Measurements from ENCODE around the gene THAP2. TPM values are rescaled to one million over a fixed set of nuclear protein-coding genes. Genes with fewer than 3 reads are reported as not detected.
A peak's percentile ranks its signal among the peaks of the same experiment; 100 is the strongest.

The THAP2 gene
- total and polyA plus RNA-seq, 7 experiments from 2014 or later: 4.9 to 21.7 (median 14.0) TPM

DNA sequence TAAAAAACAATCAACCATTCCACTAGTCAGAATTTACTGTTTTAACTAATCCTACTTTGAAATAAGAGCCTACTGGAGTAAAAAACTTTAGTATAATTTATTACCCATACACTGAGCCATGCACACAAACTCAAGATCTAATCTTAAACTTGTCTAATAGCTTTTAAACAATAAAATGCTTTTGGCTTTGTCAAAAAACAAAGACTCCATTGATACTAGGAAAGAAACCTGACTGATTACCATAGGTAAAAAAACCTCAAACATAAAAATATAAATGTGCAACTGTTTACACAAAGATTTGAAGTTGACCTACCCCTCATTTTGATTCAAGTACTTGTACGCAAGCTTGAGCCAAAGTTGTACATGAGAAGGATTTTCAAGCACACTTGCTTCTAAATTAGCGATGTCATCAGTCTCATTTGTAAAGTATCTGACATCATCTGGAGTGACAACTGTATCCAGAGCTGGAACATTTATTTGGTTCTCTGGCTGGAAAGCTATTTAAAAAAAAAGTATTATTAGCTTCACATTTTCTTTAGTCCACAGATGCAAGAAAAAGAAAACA, 36.6 kb upstream of the THAP2 start:
- peak overlapping the region in 1 of 9 donors; percentile 0 for H3K27ac Mint-ChIP-seq
- H3K9me3 Mint-ChIP-seq: no peaks in the 10 kb centered on the region
- H3K27me3 Mint-ChIP-seq: no peaks in the 10 kb centered on the region
- no peaks in the 10 kb centered on the region for H3K9me3 ChIP-seq (ENCODE audit: control insufficient read depth in 2 of 3, low read length in 3 of 3)
- peaks cover 0 to 6% of the 10 kb centered on the region in 2 donors for H3K4me1 ChIP-seq (ENCODE audit: control insufficient read depth in 2 of 2, insufficient read depth in 2 of 2, low read length in 2 of 2)
- no peaks in the 10 kb centered on the region for H3K27me3 ChIP-seq (ENCODE audit: control insufficient read depth in 2 of 2, insufficient read depth in 2 of 2, low read length in 2 of 2)
- no peak overlapping the region for H3K4me3 ChIP-seq (ENCODE audit: low read length)
- peaks cover 13 to 49% (median 24%) of the 10 kb centered on the region in 5 donors for H3K36me3 Mint-ChIP-seq
- H3K4me1 Mint-ChIP-seq: peaks cover 8 to 29% (median 15%) of the 10 kb centered on the region in 7 donors
- POLR2A ChIA-PET: interaction anchor here (0.6 to 3.1 kb wide), 3 partner anchors 36 to 1299 kb away, joined by 3 to 16 read pairs (median 4); partner anchors contain the start of genes THAP2 and ZFC3H1
- H3K27ac ChIP-seq (ENCODE audit: low read depth, low read length): no peak overlapping the region
- intact Hi-C loops (cut with micrococcal nuclease): loop anchor here (2.0 to 5.0 kb wide), 3 partner anchors 15 to 35 kb away; partner anchors contain the start of genes THAP2 (in 1 of the 2) and ZFC3H1 (in 1 of the 2)
- no peak overlapping the region for H3K4me3 Mint-ChIP-seq
- DNase-seq (no peak), ATAC-seq (no peak)
- H3K36me3 ChIP-seq (ENCODE audit: control insufficient read depth in 2 of 3, insufficient read depth in 3 of 3, low read length in 3 of 3): peaks cover 27 to 88% (median 47%) of the 10 kb centered on the region in 3 experiments
- CTCF ChIA-PET: interaction anchor here (0.5 to 2.1 kb wide), 4 partner anchors 9 to 254 kb away, joined by 3 to 6 read pairs (median 4); no protein-coding TSS in a partner anchor

DNA sequence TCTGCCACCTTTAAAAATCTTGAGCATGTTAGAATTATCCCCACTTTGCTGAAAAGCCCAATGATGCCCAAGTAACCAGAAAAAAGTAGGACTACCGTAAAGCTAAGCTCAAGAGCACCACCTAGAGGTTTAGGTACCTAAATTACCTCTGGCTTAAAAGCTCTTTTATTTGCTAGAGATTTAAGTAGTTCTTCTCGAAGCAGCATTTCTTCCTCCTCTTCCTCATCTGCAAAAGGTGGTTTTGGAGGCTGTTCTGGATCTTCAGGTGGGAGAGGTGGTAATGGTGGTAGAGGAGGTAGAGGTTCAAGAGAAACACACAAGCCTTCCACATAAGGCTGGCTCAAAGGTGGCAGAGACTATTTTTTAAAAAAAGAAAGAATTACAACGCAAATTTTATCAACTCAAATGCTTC, 27.4 kb upstream of the THAP2 start:
- no peak overlapping the region for H3K4me3 Mint-ChIP-seq

DNA sequence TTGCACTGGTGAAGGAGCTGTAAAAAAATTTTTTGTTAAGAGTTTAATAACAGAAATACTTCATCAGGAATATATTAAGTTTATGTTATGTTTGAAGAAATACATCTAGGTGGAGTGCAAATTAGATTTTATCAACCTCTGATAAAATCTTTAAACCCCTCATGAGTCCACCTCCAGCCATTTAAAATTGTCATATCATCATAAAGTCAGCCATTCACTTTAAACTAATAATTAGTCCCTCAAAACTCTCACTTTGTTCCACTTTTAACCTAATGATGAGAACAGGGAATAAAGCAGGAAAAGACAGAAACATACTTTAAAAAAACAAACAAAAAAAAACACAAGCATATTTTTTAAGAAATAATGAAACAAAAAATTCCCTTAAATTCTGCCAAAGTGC, 25.6 kb upstream of the THAP2 start:
- Histone ChIP-seq H3K27me3 (ENCODE audit: control insufficient read depth in 2 of 2, insufficient read depth in 2 of 2, low read length in 2 of 2) (no peaks in the 10 kb centered on the region), H3K4me3 (ENCODE audit: low read length) (no peak overlapping the region), H3K36me3 (ENCODE audit: control insufficient read depth in 2 of 3, insufficient read depth in 3 of 3, low read length in 3 of 3) (peaks cover 20 to 57% (median 56%) of the 10 kb centered on the region in 3 experiments), H3K9me3 (ENCODE audit: control insufficient read depth in 2 of 3, low read length in 3 of 3) (no peaks in the 10 kb centered on the region), H3K27ac (ENCODE audit: low read depth, low read length) (no peak overlapping the region), H3K4me1 (ENCODE audit: control insufficient read depth in 2 of 2, insufficient read depth in 2 of 2, low read length in 2 of 2) (no peaks in the 10 kb centered on the region)
- Mint-ChIP-seq H3K4me3 (no peak overlapping the region), H3K27me3 (no peaks in the 10 kb centered on the region), H3K9me3 (no peaks in the 10 kb centered on the region), H3K36me3 (peaks cover 5 to 32% (median 24%) of the 10 kb centered on the region in 5 donors), H3K4me1 (peaks cover 2 to 20% (median 15%) of the 10 kb centered on the region in 7 donors), H3K27ac (peak overlapping the region in 7 of 9 donors; percentile 19 to 56 (median 51))
- DNase-seq (no peak), ATAC-seq (no peak)
- POLR2A ChIA-PET: no interaction called here
- CTCF ChIA-PET: interaction anchor here (0.9 kb wide), 1 partner anchor 106 kb away, joined by 3 read pairs; no protein-coding TSS in a partner anchor
- intact Hi-C loops (cut with micrococcal nuclease): no loop called here

More for the DNA sequence above, 27.4 kb upstream of the THAP2 start:
- Mint-ChIP-seq H3K4me1 (peaks cover 0 to 18% (median 12%) of the 10 kb centered on the region in 7 donors), H3K36me3 (peaks cover 4 to 36% (median 24%) of the 10 kb centered on the region in 5 donors), H3K27ac (peak overlapping the region in 8 of 9 donors; percentile 8 to 91 (median 59)), H3K9me3 (no peaks in the 10 kb centered on the region), H3K27me3 (no peaks in the 10 kb centered on the region)
- ChIA-PET POLR2A (interaction anchor here (0.7 to 1.2 kb wide), 4 partner anchors 10 to 111 kb away, joined by 3 to 5 read pairs (median 4); partner anchors contain the start of genes THAP2 and ZFC3H1), CTCF (interaction anchor here (0.5 to 1.9 kb wide), 20 partner anchors 9 to 693 kb away, joined by 3 to 19 read pairs (median 4); partner anchors contain the start of genes THAP2 and ZFC3H1)
- ATAC-seq (peak; percentile 84), DNase-seq (peak in 7 of 9 donors; percentile 27 to 65 (median 58))
- Histone ChIP-seq H3K27me3 (ENCODE audit: control insufficient read depth in 2 of 2, insufficient read depth in 2 of 2, low read length in 2 of 2) (no peaks in the 10 kb centered on the region), H3K9me3 (ENCODE audit: control insufficient read depth in 2 of 3, low read length in 3 of 3) (no peaks in the 10 kb centered on the region), H3K36me3 (ENCODE audit: control insufficient read depth in 2 of 3, insufficient read depth in 3 of 3, low read length in 3 of 3) (peaks cover 27 to 63% (median 57%) of the 10 kb centered on the region in 3 experiments), H3K27ac (ENCODE audit: low read depth, low read length) (no peak overlapping the region), H3K4me1 (ENCODE audit: control insufficient read depth in 2 of 2, insufficient read depth in 2 of 2, low read length in 2 of 2) (no peaks in the 10 kb centered on the region), H3K4me3 (ENCODE audit: low read length) (no peak overlapping the region)
- intact Hi-C loops (cut with micrococcal nuclease): loop anchor here (1.0 to 2.0 kb wide), 7 partner anchors 9 to 1758 kb away; partner anchors contain the start of gene ZFC3H1 (in 2 of the 2)

DNA sequence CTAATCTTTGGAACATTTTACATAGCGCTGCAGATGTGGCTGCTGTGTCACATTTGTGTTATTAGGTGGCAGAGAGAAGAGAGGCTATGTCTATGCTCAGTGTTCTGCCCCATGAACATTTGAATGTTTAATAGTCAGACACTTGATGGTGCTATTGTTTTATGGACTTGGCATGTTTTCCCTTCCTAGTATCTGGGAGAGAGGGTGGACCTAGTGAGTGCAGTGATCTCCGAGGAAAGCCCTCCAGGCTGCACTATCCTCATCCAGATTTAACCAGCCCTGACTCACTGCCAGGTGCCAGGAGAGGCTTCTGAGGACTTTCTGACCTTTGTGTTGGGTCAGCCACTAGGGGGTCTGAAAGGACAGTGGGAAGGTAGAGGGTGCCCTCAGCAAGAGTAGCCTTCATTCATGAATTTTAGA, 24.8 kb upstream of the THAP2 start:
- H3K27me3 ChIP-seq (ENCODE audit: control insufficient read depth in 2 of 2, insufficient read depth in 2 of 2, low read length in 2 of 2): no peaks in the 10 kb centered on the region
- no peak for DNase-seq
- Mint-ChIP-seq H3K4me3 (no peak overlapping the region), H3K36me3 (peaks cover 13 to 34% (median 28%) of the 10 kb centered on the region in 5 donors), H3K9me3 (no peaks in the 10 kb centered on the region), H3K27me3 (no peaks in the 10 kb centered on the region), H3K4me1 (peaks cover 10 to 28% (median 21%) of the 10 kb centered on the region in 7 donors), H3K27ac (peak overlapping the region in 6 of 9 donors; percentile 30 to 71 (median 53))
- no peaks in the 10 kb centered on the region for H3K4me1 ChIP-seq (ENCODE audit: control insufficient read depth in 2 of 2, insufficient read depth in 2 of 2, low read length in 2 of 2)
- H3K4me3 ChIP-seq (ENCODE audit: low read length): no peak overlapping the region
- H3K36me3 ChIP-seq (ENCODE audit: control insufficient read depth in 2 of 3, insufficient read depth in 3 of 3, low read length in 3 of 3): peaks cover 19 to 55% (median 54%) of the 10 kb centered on the region in 3 experiments
- CTCF ChIA-PET: no interaction called here
- ATAC-seq: peak; percentile 43
- no peak overlapping the region for H3K27ac ChIP-seq (ENCODE audit: low read depth, low read length)
- POLR2A ChIA-PET: no interaction called here
- H3K9me3 ChIP-seq (ENCODE audit: control insufficient read depth in 2 of 3, low read length in 3 of 3): no peaks in the 10 kb centered on the region
- intact Hi-C loops (cut with micrococcal nuclease): no loop called here

DNA sequence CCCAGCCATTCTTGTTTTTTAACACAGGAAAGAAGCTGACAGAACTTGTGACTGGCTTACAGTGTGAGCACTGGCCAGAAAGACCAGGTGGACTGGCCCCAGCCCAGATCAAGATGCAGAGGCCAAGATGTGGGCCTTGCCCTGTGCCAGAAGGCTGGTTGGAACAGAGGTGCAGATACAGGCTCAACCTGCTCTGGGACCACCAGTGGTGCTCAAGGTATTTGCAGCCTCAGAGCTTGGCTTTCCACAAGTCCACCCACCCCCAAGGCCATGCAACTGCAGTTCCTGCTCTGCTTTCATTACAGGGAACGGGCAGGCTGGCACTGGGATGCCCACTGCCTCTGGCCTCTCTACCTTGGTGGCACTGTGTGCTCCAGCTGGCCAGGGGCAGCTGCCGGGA, 23.8 kb upstream of the THAP2 start:
- Histone ChIP-seq H3K4me1 (ENCODE audit: control insufficient read depth in 2 of 2, insufficient read depth in 2 of 2, low read length in 2 of 2) (peaks cover 0 to 3% of the 10 kb centered on the region in 2 donors), H3K27me3 (ENCODE audit: control insufficient read depth in 2 of 2, insufficient read depth in 2 of 2, low read length in 2 of 2) (no peaks in the 10 kb centered on the region), H3K4me3 (ENCODE audit: low read length) (no peak overlapping the region), H3K27ac (ENCODE audit: low read depth, low read length) (no peak overlapping the region), H3K9me3 (ENCODE audit: control insufficient read depth in 2 of 3, low read length in 3 of 3) (no peaks in the 10 kb centered on the region), H3K36me3 (ENCODE audit: control insufficient read depth in 2 of 3, insufficient read depth in 3 of 3, low read length in 3 of 3) (peaks cover 15 to 49% (median 49%) of the 10 kb centered on the region in 3 experiments)
- Mint-ChIP-seq H3K9me3 (no peaks in the 10 kb centered on the region), H3K27me3 (no peaks in the 10 kb centered on the region), H3K4me3 (no peak overlapping the region), H3K4me1 (peaks cover 15 to 32% (median 24%) of the 10 kb centered on the region in 7 donors), H3K27ac (peak overlapping the region in 3 of 9 donors; percentile 21 to 59 (median 46)), H3K36me3 (peaks cover 13 to 32% (median 27%) of the 10 kb centered on the region in 5 donors)
- ATAC-seq (no peak), DNase-seq (no peak)
- CTCF ChIA-PET: no interaction called here
- intact Hi-C loops (cut with micrococcal nuclease): no loop called here
- POLR2A ChIA-PET: no interaction called here

DNA sequence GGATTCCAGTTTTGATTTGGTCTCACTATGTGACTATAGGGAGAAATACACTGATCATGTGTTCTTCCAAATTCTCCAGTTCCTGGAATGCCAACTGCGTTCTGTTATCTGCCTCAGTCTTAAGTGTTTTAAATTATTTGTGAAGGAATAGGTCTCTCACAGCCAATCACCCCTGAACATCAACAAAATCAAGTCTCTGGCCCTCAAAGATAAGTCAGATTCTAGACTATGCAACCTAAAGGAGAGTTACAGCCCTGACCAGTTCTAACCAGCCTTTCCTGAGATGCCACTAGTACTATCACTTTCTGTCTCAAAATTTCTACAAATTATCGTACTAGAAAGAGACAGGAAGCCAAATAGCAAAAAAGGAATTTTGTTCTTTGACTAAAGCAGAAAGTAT, 22.7 kb upstream of the THAP2 start:
- Mint-ChIP-seq H3K4me3 (no peak overlapping the region), H3K36me3 (peaks cover 13 to 30% (median 26%) of the 10 kb centered on the region in 5 donors), H3K27ac (peak overlapping the region in 7 of 9 donors; percentile 8 to 73 (median 29)), H3K4me1 (peaks cover 17 to 35% (median 26%) of the 10 kb centered on the region in 7 donors), H3K27me3 (no peaks in the 10 kb centered on the region), H3K9me3 (no peaks in the 10 kb centered on the region)
- intact Hi-C loops (cut with micrococcal nuclease): no loop called here
- Histone ChIP-seq H3K9me3 (ENCODE audit: control insufficient read depth in 2 of 3, low read length in 3 of 3) (no peaks in the 10 kb centered on the region), H3K4me1 (ENCODE audit: control insufficient read depth in 2 of 2, insufficient read depth in 2 of 2, low read length in 2 of 2) (peaks cover 0 to 4% of the 10 kb centered on the region in 2 donors), H3K27ac (ENCODE audit: low read depth, low read length) (no peak overlapping the region), H3K36me3 (ENCODE audit: control insufficient read depth in 2 of 3, insufficient read depth in 3 of 3, low read length in 3 of 3) (peaks cover 13 to 43% (median 42%) of the 10 kb centered on the region in 3 experiments), H3K27me3 (ENCODE audit: control insufficient read depth in 2 of 2, insufficient read depth in 2 of 2, low read length in 2 of 2) (no peaks in the 10 kb centered on the region), H3K4me3 (ENCODE audit: low read length) (no peak overlapping the region)
- ChIA-PET POLR2A (no interaction called here), CTCF (no interaction called here)
- ATAC-seq: no peak
- no peak for DNase-seq

All from naive thymus-derived CD4-positive, alpha-beta T cell (primary cell).